Urothelium cell line (cell line): Measurements from ENCODE around the gene DIRAS1.

ENCODE experiments used
- DNase-seq: peaks from one replicate; pipeline ENCODE4 v3.0.0; 2011; ENCODE audit warnings: low spot score, mixed read lengths
- FAIRE-seq: peaks from 2 replicates; lab custom pipeline; 2011; peaks lifted over from hg19 to GRCh38; lab: Jason Lieb, UNC

Gene DIRAS1

DNA sequence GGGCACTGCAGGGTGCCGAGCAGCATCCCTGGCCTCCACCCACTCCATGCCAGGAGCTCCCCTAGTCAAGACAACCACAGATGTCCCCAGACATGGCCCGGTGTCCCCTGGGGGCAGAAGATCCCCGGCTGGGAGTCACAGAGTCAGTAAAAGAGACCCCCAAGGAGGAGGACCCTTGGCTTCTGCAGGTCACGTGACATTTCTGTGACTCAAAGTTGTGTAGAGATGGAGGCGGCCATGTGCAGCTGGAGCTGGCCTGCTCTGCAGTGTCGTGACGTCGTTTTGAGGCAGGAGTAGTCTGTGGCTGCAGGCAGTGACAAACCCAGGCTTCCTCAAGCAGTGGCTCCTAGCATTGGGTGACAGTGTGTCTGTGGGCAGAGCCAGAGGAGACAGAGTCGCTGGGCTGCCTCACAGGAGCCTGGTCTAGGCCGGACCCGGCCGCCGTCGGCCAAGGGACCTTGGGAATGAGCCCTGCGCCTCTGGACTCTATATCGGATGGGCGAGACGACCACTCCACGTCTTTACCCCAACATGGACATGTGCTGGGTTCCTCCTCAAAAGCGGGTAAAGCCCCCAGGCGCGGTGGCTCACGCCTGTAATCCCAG, 7.7 kb upstream of the DIRAS1 start:
- DNase-seq (no peak), FAIRE-seq (no peak)

DNA sequence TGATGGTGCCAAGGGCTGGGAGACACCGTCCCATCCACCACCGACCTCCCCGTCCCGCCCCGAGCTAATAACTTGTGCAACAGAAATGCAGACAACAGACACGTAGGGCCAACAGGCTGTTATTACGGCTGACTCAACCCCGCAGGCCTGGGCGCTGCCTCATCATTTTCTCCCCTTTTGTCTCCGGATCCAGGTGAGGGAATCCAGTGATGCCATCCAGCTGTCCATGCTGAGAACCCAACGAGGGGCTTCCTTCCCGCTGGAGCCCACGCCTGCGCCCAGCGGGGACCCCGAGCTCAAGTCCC, 6.4 kb upstream of the DIRAS1 start:
- DNase-seq (no peak), FAIRE-seq (no peak)

GRCh38 chr19:2726904-2727639, 5.9 kb upstream of the DIRAS1 start:
- FAIRE-seq: no peak
- DNase-seq: no peak

- DNase-seq (no peak), FAIRE-seq (no peak)
These were observed 5.1 kb upstream of the DIRAS1 start for GRCh38 chr19:2726160-2726855.

- no peak for FAIRE-seq
- DNase-seq: no peak
These were observed 3.0 kb upstream of the DIRAS1 start for GRCh38 chr19:2724148-2724557.

DNA sequence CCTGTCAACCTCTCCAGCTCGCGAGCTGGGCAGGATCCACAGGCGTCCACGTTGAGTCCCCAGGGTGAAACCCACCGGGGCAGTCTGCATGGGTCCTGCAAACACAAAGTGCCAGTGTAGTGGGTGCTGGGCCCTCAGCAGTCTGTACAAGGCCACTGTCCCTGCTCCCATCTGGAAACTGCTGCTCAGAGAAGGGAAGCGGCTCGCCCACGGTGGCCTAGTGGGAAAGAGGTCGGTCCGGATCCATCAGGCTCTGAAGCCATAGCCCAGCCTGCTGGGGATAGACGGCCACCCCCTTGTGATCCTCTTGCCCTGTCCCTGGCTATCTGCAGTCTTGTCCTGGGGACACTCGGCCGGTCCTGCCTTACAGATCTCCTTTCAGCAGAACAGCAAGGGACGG, 2.6 kb upstream of the DIRAS1 start:
- no peak for DNase-seq
- no peak for FAIRE-seq

DNA sequence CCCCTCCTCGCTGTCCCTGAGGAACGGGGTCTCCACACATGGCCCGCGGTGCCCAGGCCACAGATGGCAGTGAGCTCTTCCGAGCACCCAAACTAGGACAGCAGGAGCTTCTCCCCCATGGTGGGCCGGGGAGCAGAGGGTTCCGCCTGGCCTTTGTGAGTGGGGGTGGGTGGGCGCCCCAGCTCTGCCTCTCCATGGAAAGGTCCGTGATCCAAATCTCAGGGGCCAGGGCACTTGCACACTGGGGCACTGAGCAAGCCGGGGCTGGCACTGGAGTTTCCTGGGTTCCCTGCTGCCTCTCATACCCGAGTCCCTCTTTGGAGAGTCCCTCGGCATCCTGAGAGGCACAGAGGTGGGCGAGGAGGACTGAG, 2.2 kb upstream of the DIRAS1 start:
- FAIRE-seq (no peak), DNase-seq (no peak)

DNA sequence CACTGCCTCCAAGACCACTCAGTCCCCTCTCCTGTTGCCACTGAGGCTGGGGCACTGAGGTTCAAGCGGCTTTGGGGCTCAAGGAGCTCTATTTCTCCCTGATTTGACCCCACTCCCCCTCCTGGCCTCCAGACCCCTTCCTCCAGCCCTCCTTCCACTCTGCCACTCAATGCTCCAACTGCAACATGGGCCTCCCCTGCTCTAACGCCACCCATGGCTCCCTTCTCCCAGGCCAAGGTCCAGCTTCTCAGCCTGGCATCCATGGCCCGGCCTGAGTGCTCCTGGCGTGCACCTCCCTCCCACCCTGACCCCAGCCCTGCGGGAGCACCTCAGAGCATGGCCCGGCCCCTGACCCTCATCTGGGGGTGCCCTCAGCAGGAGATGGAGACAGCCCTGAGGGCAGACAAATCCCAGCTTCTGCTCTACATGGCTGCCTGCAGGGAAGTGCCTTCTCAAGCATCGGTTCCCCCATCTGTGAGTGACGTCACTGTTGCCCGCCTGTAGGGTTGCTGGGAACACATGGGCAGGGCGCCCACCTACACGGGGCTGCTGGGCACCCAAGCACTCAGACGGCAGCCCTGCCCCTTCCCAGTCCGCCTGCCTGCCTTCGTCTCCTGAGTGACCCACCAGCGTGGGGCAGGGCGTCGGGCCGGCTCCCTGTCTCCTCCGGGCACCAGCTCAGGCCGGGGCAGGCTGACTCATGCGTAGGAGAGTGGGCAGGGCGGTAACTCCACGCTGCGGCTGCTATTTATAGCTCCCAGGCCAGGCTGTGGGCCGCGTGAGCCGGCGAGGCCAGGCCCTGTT, 1.6 kb upstream of the DIRAS1 start:
- FAIRE-seq (no peak), DNase-seq (peak; percentile 75)

- no peak for DNase-seq
- FAIRE-seq: no peak
These were observed 683 bp upstream of the DIRAS1 start for GRCh38 chr19:2721570-2722540.

GRCh38 chr19:2719920-2720776, 1.0 kb downstream of the DIRAS1 start:
- no peak for FAIRE-seq
- no peak for DNase-seq

GRCh38 chr19:2719232-2719735, 1.9 kb downstream of the DIRAS1 start:
- no peak for FAIRE-seq

GRCh38 chr19:2717638-2718541, 3.3 kb downstream of the DIRAS1 start:
- FAIRE-seq (no peak), DNase-seq (no peak)

More at GRCh38 chr19:2719232-2719735, 1.9 kb downstream of the DIRAS1 start:
- DNase-seq: no peak

DNA sequence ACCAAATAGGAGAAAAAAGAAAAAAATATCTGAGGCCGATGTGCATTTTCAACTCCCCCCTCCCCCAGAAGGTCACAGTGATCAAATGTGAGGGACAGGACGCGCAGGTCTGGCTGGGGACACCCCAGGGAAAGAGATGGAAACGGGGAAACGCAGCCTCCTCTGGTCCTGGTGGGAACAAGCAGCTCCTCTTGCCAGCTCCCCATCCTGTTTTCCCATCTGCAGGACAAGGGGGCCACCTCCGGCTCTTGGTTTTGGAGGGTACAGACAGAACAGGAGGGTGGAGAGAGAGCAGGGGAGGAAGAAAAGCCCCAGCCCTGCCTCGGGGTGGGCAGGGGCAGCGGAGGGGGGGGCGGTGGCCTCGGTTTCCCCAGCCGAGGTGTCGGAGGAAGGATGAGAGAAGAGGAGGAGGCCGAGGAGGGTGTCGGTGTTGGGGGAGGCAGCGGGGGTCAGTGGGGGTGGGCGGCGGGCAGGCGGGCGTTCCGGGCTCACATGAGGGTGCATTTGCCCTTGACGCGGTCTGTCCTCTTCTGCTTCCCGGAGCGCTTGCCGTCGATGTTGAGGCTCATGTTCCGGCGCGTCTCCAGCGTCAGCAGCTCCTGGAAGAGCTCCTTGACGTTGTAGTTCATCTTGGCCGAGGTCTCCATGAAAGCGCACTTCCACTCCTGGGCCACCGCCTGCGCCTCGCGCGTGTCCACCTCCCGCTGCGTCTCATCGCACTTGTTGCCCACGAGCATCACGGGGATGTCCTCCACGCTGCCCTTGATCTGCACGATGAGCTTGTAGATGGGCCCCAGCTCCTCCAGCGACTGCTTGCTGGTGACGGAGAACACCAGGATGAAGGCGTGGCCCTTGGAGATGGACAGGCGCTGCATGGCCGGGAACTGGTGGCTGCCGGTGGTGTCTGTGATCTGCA, 4.2 kb downstream of the DIRAS1 start:
- DNase-seq: no peak
- FAIRE-seq: no peak

- FAIRE-seq (no peak), DNase-seq (no peak)
These were observed 4.9 kb downstream of the DIRAS1 start for GRCh38 chr19:2716275-2716650.

GRCh38 chr19:2715470-2716274, 5.5 kb downstream of the DIRAS1 start:
- FAIRE-seq: no peak
- no peak for DNase-seq

DNA sequence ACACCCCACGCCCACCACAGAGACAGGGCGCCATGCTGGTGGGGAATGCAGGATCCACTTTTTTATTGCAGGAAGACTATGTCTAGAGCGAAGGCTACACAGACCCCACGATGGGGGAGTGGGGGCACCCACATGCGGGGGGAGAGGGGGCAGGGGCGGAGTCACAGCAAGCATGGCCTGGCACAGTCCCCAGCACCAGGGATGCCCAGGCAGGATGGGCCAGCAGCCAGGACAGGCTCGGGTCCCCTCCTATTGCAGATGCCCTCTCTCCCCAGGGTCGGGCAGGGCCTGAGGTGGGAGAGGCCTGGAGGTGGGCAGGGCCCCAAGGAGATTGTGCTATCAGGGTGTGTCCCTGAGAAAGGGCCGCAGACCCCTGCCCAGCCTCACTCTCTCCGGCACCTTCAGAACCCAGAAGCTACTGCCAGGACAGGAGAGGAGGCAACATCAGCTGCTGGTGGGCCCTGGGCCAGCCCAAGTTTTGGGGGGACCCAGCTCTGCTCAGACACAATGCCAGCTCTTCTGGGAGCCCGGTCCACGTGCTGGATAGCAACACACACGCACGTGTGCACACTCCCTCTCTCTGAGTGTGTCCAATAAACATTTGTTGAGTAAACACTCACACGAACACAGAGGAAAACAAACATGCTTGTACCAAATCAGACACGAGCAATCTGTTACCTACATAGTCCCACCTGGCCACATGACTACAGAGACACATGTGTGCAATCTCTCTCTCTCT, 6.5 kb downstream of the DIRAS1 start:
- FAIRE-seq (no peak), DNase-seq (no peak)
